ENCODE measurements around the gene TMEM187.

- TF ChIP-seq CTCF (conservative IDR thresholded peaks at IDR 0.05; ENCODE audit: low read depth, low read length) (no peak), EZH2 (IDR thresholded peaks at IDR 0.05; ENCODE audit: borderline replicate concordance, low read depth, low read length, poor library complexity, severe bottlenecking) (no peak)
Observed at GRCh38 chrX:154018518-154019060, 46.0 kb downstream of the TMEM187 start.
